Measurements from ENCODE around the gene TAS2R16. TPM values are rescaled to one million over a fixed set of nuclear protein-coding genes. Genes with fewer than 3 reads are reported as not detected.

TAS2R16 gene
- total and polyA plus RNA-seq, 2 donors (not counting 3 experiments of a cell fraction or from before 2014, with no cell fraction given) = not detected

DNA sequence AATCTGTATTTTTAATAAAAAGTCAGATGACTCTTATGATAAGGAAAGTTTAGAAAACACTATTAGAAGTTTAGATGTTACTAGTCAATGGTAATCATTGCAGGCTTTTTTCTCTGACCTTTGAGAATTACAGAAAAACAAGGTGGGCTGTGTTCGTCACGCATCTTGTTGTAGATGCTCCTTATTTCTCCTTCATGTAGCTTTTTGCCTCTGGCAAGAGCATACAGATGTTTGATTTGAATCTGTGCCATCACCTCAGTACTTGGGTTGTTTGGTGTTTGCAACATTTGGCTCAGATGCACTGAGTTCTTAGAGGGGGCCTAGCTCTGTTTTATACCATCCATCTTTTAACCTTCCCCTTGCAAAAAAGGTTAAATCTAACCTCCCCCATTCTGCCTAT is 11.5 kb downstream of the TAS2R16 start:
- no peak overlapping the region for H3K9ac ChIP-seq (replicated peaks; ENCODE audit: extremely low read depth, insufficient read depth, low read length)
- H3K27me3 ChIP-seq (ENCODE audit: control insufficient read depth in 2 of 2, insufficient read depth in 2 of 2, low read length in 2 of 2) = no peaks in the 10 kb centered on the region
- dilution Hi-C loops (cut with MboI; ENCODE audit: extremely low pct_ligation_motif_present, low sequenced_read_pairs) (no loop called here), intact Hi-C loops (cut with micrococcal nuclease) (no loop called here)
- FAIRE-seq = no peak
- H3K36me3 ChIP-seq (ENCODE audit: control insufficient read depth in 2 of 2, extremely low read depth in 1 of 2, insufficient read depth in 2 of 2, low read length in 2 of 2) = no peaks in the 10 kb centered on the region
- H4K20me1 ChIP-seq (replicated peaks; ENCODE audit: control insufficient read depth, extremely low read depth, insufficient read depth, low read length) = no peaks in the 10 kb centered on the region
- no peak overlapping the region for H2AFZ ChIP-seq (ENCODE audit: low read depth, low read length)
- no peak for DNase-seq (ENCODE audit: low read depth, low spot score)
- BruUV-seq (replicated peaks) = no TSS peak
- no peaks in the 10 kb centered on the region for H3K9me1 ChIP-seq (replicated peaks; ENCODE audit: control insufficient read depth, extremely low read depth, insufficient read depth, low read length)
- H3K4me3 ChIP-seq (replicated peaks in 1 of 3; ENCODE audit: insufficient read depth in 1 of 3, low read depth in 1 of 3, low read length in 3 of 3) = no peak overlapping the region
- no peak overlapping the region for H3K27ac ChIP-seq (ENCODE audit: insufficient read depth, low read depth, low read length)
- ChIA-PET CTCF (interaction anchor here (0.7 to 1.4 kb wide), 3 partner anchors 11 to 135 kb away, joined by 3 to 4 read pairs (median 3); partner anchors contain the start of gene TAS2R16), POLR2A (no interaction called here)
- H3K4me2 ChIP-seq (ENCODE audit: insufficient read depth, low read length) = no peak overlapping the region
- no peaks in the 10 kb centered on the region for H3K4me1 ChIP-seq (ENCODE audit: control insufficient read depth, extremely low read depth, insufficient read depth, low read length)
- TF ChIP-seq, protein P1, sequence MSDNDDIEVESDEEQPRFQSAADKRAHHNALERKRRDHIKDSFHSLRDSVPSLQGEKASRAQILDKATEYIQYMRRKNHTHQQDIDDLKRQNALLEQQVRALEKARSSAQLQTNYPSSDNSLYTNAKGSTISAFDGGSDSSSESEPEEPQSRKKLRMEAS (IDR thresholded peaks at IDR 0.05; ENCODE audit: insufficient read depth, insufficient read length) = no peak
- no peak for TF ChIP-seq GATA2 (IDR thresholded peaks at IDR 0.05; ENCODE audit: insufficient read depth, insufficient read length, low read depth, low read length)
- no peaks in the 10 kb centered on the region for H3K9me3 ChIP-seq (replicated peaks; ENCODE audit: control insufficient read depth, insufficient read depth, low read length)
- H3K79me2 ChIP-seq (ENCODE audit: control insufficient read depth, insufficient read depth, low read length) = no peaks in the 10 kb centered on the region

DNA sequence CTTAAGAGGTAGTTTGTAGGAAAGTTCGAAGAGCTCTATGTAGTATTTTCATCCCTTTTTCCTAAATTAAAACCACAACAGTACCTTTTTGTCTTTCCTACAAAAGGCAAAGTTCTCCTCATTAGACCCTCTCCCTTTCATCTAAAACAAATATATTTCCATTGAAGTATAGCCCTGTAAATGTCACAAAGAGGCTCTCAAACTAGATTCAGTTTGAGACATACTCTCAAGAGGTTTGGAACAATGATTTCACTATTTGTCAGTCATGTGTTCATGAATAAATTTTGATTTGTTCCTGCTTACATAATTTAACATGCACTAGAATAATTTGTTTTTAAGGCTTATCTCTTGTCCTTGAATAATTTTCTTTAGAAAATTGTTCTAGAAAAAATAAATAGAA is 12.2 kb downstream of the TAS2R16 start:
- Histone ChIP-seq H4K20me1 (replicated peaks; ENCODE audit: control insufficient read depth, extremely low read depth, insufficient read depth, low read length) (no peaks in the 10 kb centered on the region), H3K36me3 (ENCODE audit: control insufficient read depth in 2 of 2, extremely low read depth in 1 of 2, insufficient read depth in 2 of 2, low read length in 2 of 2) (no peaks in the 10 kb centered on the region), H3K27me3 (ENCODE audit: control insufficient read depth in 2 of 2, insufficient read depth in 2 of 2, low read length in 2 of 2) (no peaks in the 10 kb centered on the region), H3K4me1 (ENCODE audit: control insufficient read depth, extremely low read depth, insufficient read depth, low read length) (no peaks in the 10 kb centered on the region), H3K9me1 (replicated peaks; ENCODE audit: control insufficient read depth, extremely low read depth, insufficient read depth, low read length) (no peaks in the 10 kb centered on the region), H3K79me2 (ENCODE audit: control insufficient read depth, insufficient read depth, low read length) (no peaks in the 10 kb centered on the region), H3K27ac (ENCODE audit: insufficient read depth, low read depth, low read length) (no peak overlapping the region), H3K9ac (replicated peaks; ENCODE audit: extremely low read depth, insufficient read depth, low read length) (no peak overlapping the region), H3K4me2 (ENCODE audit: insufficient read depth, low read length) (no peak overlapping the region), H2AFZ (ENCODE audit: low read depth, low read length) (no peak overlapping the region), H3K9me3 (replicated peaks; ENCODE audit: control insufficient read depth, insufficient read depth, low read length) (no peaks in the 10 kb centered on the region), H3K4me3 (replicated peaks in 1 of 3; ENCODE audit: insufficient read depth in 1 of 3, low read depth in 1 of 3, low read length in 3 of 3) (no peak overlapping the region)
- POLR2A ChIA-PET = interaction anchor here (0.6 kb wide), 1 partner anchor 1610 kb away, joined by 5 read pairs; no protein-coding TSS in a partner anchor
- BruUV-seq (replicated peaks) = no TSS peak
- CTCF ChIA-PET = interaction anchor here (0.8 to 1.6 kb wide), 3 partner anchors 10 to 13 kb away, joined by 3 to 4 read pairs (median 4); partner anchors contain the start of gene TAS2R16
- DNase-seq (ENCODE audit: low read depth, low spot score) = no peak
- intact Hi-C loops (cut with micrococcal nuclease) = no loop called here
- dilution Hi-C loops (cut with MboI; ENCODE audit: extremely low pct_ligation_motif_present, low sequenced_read_pairs) = no loop called here
- FAIRE-seq = no peak
- no peak for TF ChIP-seq MYC (IDR thresholded peaks at IDR 0.05; ENCODE audit: low read depth, low read length)
- no peak for TF ChIP-seq JUN (IDR thresholded peaks at IDR 0.05; ENCODE audit: borderline replicate concordance, insufficient read depth, insufficient read length, low read depth)
- no peak for TF ChIP-seq FOS (IDR thresholded peaks at IDR 0.05; ENCODE audit: borderline replicate concordance, insufficient read depth, low read length)
- no peak for TF ChIP-seq POLR2A (IDR thresholded peaks at IDR 0.05; ENCODE audit: low read depth, low read length)
- TF ChIP-seq GATA2 (IDR thresholded peaks at IDR 0.05; ENCODE audit: insufficient read depth, insufficient read length, low read depth, low read length) = no peak
- TF ChIP-seq EZH2 (IDR thresholded peaks at IDR 0.05; ENCODE audit: borderline replicate concordance, low read depth, low read length, severe bottlenecking) = no peak
- TF ChIP-seq, protein P2, sequence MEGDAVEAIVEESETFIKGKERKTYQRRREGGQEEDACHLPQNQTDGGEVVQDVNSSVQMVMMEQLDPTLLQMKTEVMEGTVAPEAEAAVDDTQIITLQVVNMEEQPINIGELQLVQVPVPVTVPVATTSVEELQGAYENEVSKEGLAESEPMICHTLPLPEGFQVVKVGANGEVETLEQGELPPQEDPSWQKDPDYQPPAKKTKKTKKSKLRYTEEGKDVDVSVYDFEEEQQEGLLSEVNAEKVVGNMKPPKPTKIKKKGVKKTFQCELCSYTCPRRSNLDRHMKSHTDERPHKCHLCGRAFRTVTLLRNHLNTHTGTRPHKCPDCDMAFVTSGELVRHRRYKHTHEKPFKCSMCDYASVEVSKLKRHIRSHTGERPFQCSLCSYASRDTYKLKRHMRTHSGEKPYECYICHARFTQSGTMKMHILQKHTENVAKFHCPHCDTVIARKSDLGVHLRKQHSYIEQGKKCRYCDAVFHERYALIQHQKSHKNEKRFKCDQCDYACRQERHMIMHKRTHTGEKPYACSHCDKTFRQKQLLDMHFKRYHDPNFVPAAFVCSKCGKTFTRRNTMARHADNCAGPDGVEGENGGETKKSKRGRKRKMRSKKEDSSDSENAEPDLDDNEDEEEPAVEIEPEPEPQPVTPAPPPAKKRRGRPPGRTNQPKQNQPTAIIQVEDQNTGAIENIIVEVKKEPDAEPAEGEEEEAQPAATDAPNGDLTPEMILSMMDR (IDR thresholded peaks at IDR 0.05; ENCODE audit: extremely low read depth in 1 of 2, insufficient read depth in 1 of 2, low read depth in 1 of 2, low read length in 2 of 2) = no peak
- TF ChIP-seq POLR2AphosphoS5 (IDR thresholded peaks at IDR 0.05; ENCODE audit: insufficient read depth, low read depth, low read length) = no peak
- TF ChIP-seq, protein P1 (IDR thresholded peaks at IDR 0.05; ENCODE audit: insufficient read depth, insufficient read length) = no peak
